ENCODE results near the gene SMDT1. TPM values are rescaled to one million over a fixed set of nuclear protein-coding genes. Genes with fewer than 3 reads are reported as not detected.

The SMDT1 gene
- 53.3 TPM for total RNA-seq

- DNase-seq (ENCODE audit: low spot score) = peak; percentile 100
- peak; percentile 94 for ATAC-seq
- intact Hi-C loops (cut with DNase I) = no loop called here
Observed at GRCh38 chr22:42079319-42080251, at the start of gene SMDT1. SMDT1 (plus strand) TSS chr22:42079700; CDS start chr22:42079769, 69 bp downstream.

- DNase-seq (ENCODE audit: low spot score) (no peak), ATAC-seq (no peak)
- intact Hi-C loops (cut with DNase I) = no loop called here
Observed at GRCh38 chr22:42033263-42034181, 46.0 kb upstream of the SMDT1 start.

GRCh38 chr22:42035256-42035655 is 44.2 kb upstream of the SMDT1 start:
- intact Hi-C loops (cut with DNase I) = no loop called here
- ATAC-seq = no peak
- DNase-seq (ENCODE audit: low spot score) = no peak

- ATAC-seq = no peak
- intact Hi-C loops (cut with DNase I) = no loop called here
- no peak for DNase-seq (ENCODE audit: low spot score)
Observed at GRCh38 chr22:42039271-42039670, 40.2 kb upstream of the SMDT1 start.

GRCh38 chr22:42041784-42042183 is 37.7 kb upstream of the SMDT1 start:
- DNase-seq (ENCODE audit: low spot score) = no peak
- no peak for ATAC-seq
- intact Hi-C loops (cut with DNase I) = no loop called here

GRCh38 chr22:42050641-42051180 is 28.8 kb upstream of the SMDT1 start:
- DNase-seq (ENCODE audit: low spot score) (no peak), ATAC-seq (no peak)
- intact Hi-C loops (cut with DNase I) = no loop called here

GRCh38 chr22:42052765-42053164 is 26.7 kb upstream of the SMDT1 start:
- DNase-seq (ENCODE audit: low spot score) (no peak), ATAC-seq (no peak)
- intact Hi-C loops (cut with DNase I) = no loop called here

GRCh38 chr22:42056757-42057511 is 22.6 kb upstream of the SMDT1 start:
- no peak for ATAC-seq
- intact Hi-C loops (cut with DNase I) = no loop called here

GRCh38 chr22:42060489-42060888 is 19.0 kb upstream of the SMDT1 start:
- ATAC-seq = no peak
- DNase-seq (ENCODE audit: low spot score) = peak; percentile 40
- intact Hi-C loops (cut with DNase I) = loop anchor here (10.0 kb wide), 1 partner anchor 86 kb away; no protein-coding TSS in a partner anchor

More at GRCh38 chr22:42056757-42057511, 22.6 kb upstream of the SMDT1 start:
- DNase-seq (ENCODE audit: low spot score) = no peak

- intact Hi-C loops (cut with DNase I) = loop anchor here (10.0 kb wide), 1 partner anchor 86 kb away; no protein-coding TSS in a partner anchor
- peak; percentile 36 for DNase-seq (ENCODE audit: low spot score)
- ATAC-seq = no peak
Observed at GRCh38 chr22:42061041-42061440, 18.5 kb upstream of the SMDT1 start.

GRCh38 chr22:42062506-42063170 is 16.9 kb upstream of the SMDT1 start:
- no peak for ATAC-seq
- peak; percentile 38 for DNase-seq (ENCODE audit: low spot score)
- intact Hi-C loops (cut with DNase I) = loop anchor here (10.0 kb wide), 1 partner anchor 88 kb away; no protein-coding TSS in a partner anchor

- ATAC-seq (no peak), DNase-seq (ENCODE audit: low spot score) (peak; percentile 40)
- intact Hi-C loops (cut with DNase I) = loop anchor here (10.0 kb wide), 1 partner anchor 90 kb away; no protein-coding TSS in a partner anchor
Observed at GRCh38 chr22:42064629-42065028, 14.9 kb upstream of the SMDT1 start.

GRCh38 chr22:42065438-42066125 is 13.9 kb upstream of the SMDT1 start:
- intact Hi-C loops (cut with DNase I) = loop anchor here (10.0 kb wide), 1 partner anchor 91 kb away; no protein-coding TSS in a partner anchor

GRCh38 chr22:42066126-42066761 is 13.3 kb upstream of the SMDT1 start:
- intact Hi-C loops (cut with DNase I) = loop anchor here (10.0 kb wide), 1 partner anchor 91 kb away; no protein-coding TSS in a partner anchor
- DNase-seq (ENCODE audit: low spot score) = peak; percentile 53
- ATAC-seq = no peak

More at GRCh38 chr22:42065438-42066125, 13.9 kb upstream of the SMDT1 start:
- no peak for ATAC-seq
- peak; percentile 39 for DNase-seq (ENCODE audit: low spot score)

GRCh38 chr22:42066937-42067336 is 12.6 kb upstream of the SMDT1 start:
- no peak for ATAC-seq

GRCh38 chr22:42067671-42068251 is 11.7 kb upstream of the SMDT1 start:
- ATAC-seq (no peak), DNase-seq (ENCODE audit: low spot score) (peak; percentile 54)
- intact Hi-C loops (cut with DNase I) = loop anchor here (10.0 kb wide), 1 partner anchor 93 kb away; no protein-coding TSS in a partner anchor

More at GRCh38 chr22:42066937-42067336, 12.6 kb upstream of the SMDT1 start:
- peak; percentile 49 for DNase-seq (ENCODE audit: low spot score)
- intact Hi-C loops (cut with DNase I) = loop anchor here (10.0 kb wide), 1 partner anchor 92 kb away; no protein-coding TSS in a partner anchor
